Astrocyte of the hippocampus (primary cell): Measurements from ENCODE around the gene SLC35E2B.
"Not testable (repeated sequence)": the region's sequence is repeated elsewhere in the genome, so short reads cannot be mapped to it uniquely, and the experiment has no call there.

Experiments
- DNase-seq: peaks from one replicate; pipeline ENCODE4 v3.0.0; 2011; ENCODE audit warnings: low read depth, low spot score

The SLC35E2B gene

GRCh38 chr1:1703796-1704195 is 11.2 kb upstream of the SLC35E2B start:
- DNase-seq = no peak

GRCh38 chr1:1702506-1702905 is 9.9 kb upstream of the SLC35E2B start:
- DNase-seq = not testable (repeated sequence)

GRCh38 chr1:1700557-1700956 is 8.0 kb upstream of the SLC35E2B start:
- DNase-seq = not testable (repeated sequence)

- DNase-seq = not testable (repeated sequence)
Measured at GRCh38 chr1:1700067-1700466, 7.5 kb upstream of the SLC35E2B start.

GRCh38 chr1:1699061-1699460 is 6.5 kb upstream of the SLC35E2B start:
- not testable (repeated sequence) for DNase-seq

- DNase-seq = not testable (repeated sequence)
Measured at GRCh38 chr1:1697358-1698183, 5.0 kb upstream of the SLC35E2B start.

GRCh38 chr1:1696431-1697357 is 4.1 kb upstream of the SLC35E2B start:
- DNase-seq = not testable (repeated sequence)

GRCh38 chr1:1692324-1692713 is 276 bp downstream of the SLC35E2B start:
- peak; percentile 74 for DNase-seq

- not testable (repeated sequence) for DNase-seq
Measured at GRCh38 chr1:1691443-1691842, 1.2 kb downstream of the SLC35E2B start.

GRCh38 chr1:1689526-1689925 is 3.1 kb downstream of the SLC35E2B start:
- not testable (repeated sequence) for DNase-seq

GRCh38 chr1:1687846-1688245 is 4.7 kb downstream of the SLC35E2B start:
- no peak for DNase-seq

GRCh38 chr1:1684031-1684681 is 8.4 kb downstream of the SLC35E2B start:
- no peak for DNase-seq

- no peak for DNase-seq
Measured at GRCh38 chr1:1683104-1683905, 9.3 kb downstream of the SLC35E2B start.

- no peak for DNase-seq
Measured at GRCh38 chr1:1680912-1681273, 11.7 kb downstream of the SLC35E2B start.

GRCh38 chr1:1680031-1680911 is 12.3 kb downstream of the SLC35E2B start:
- no peak for DNase-seq

- peak; percentile 22 for DNase-seq
Measured at GRCh38 chr1:1678581-1679380, 13.8 kb downstream of the SLC35E2B start.

GRCh38 chr1:1677718-1678580 is 14.6 kb downstream of the SLC35E2B start:
- no peak for DNase-seq

GRCh38 chr1:1676087-1676486 is 16.5 kb downstream of the SLC35E2B start:
- not testable (repeated sequence) for DNase-seq
